Smooth muscle cell (in vitro differentiated cells): ENCODE results near the gene TOR1A. TPM values are rescaled to one million over a fixed set of nuclear protein-coding genes. Genes with fewer than 3 reads are reported as not detected.

ENCODE experiments used
- DNase-seq: peaks from one replicate; lab custom pipeline; 2025; ENCODE audit not compliant: unreplicated experiment; lab: John Stamatoyannopoulos, UW
- H2AFZ ChIP-seq: fragments of 200-600 bp; sonication (generic); 2 replicates; pipeline ENCODE4 v1.6.0; 2016; ENCODE audit warnings: antibody characterized with exemption, low read depth, mild to moderate bottlenecking
- H3F3A ChIP-seq: fragments of 200-600 bp; sonication (generic); 2 replicates; pipeline ENCODE4 v1.6.0; 2017; ENCODE audit warnings: antibody characterized with exemption, low read depth
- H3K27ac ChIP-seq: fragments of 200-600 bp; sonication (generic); 2 replicates; pipeline ENCODE4 v1.5.1; 2016; ENCODE audit warnings: low read depth, mild to moderate bottlenecking
- H3K27me3 ChIP-seq: fragments of 200-600 bp; sonication (generic); 2 replicates; pipeline ENCODE4 v1.6.1; 2016; ENCODE audit warnings: low read depth, mild to moderate bottlenecking
- H3K36me3 ChIP-seq: fragments of 200-600 bp; sonication (generic); 2 replicates; pipeline ENCODE4 v1.5.1; 2016; ENCODE audit warnings: low read depth
- H3K4me1 ChIP-seq: fragments of 200-600 bp; sonication (generic); 2 replicates; pipeline ENCODE4 v1.5.1; 2016; ENCODE audit warnings: low read depth
- H3K4me2 ChIP-seq: fragments of 200-600 bp; sonication (generic); 2 replicates; pipeline ENCODE4 v1.6.0; 2016; ENCODE audit warnings: mild to moderate bottlenecking
- H3K4me3 ChIP-seq: fragments of 200-600 bp; sonication (generic); 2 replicates; pipeline ENCODE4 v1.5.1; 2016; ENCODE audit warnings: mild to moderate bottlenecking
- H3K79me2 ChIP-seq: fragments of 200-600 bp; sonication (generic); 2 replicates; pipeline ENCODE4 v1.6.0; 2016; ENCODE audit warnings: low read depth, mild to moderate bottlenecking
- H3K9ac ChIP-seq: fragments of 200-600 bp; sonication (generic); 2 replicates; pipeline ENCODE4 v1.6.0; 2016; ENCODE audit warnings: low read depth
- H3K9me3 ChIP-seq: fragments of 200-600 bp; sonication (generic); replicated peaks from 2 replicates; pipeline ENCODE4 v1.5.1; 2016; ENCODE audit warnings: low read depth
- H4K20me1 ChIP-seq: fragments of 200-600 bp; sonication (generic); 2 replicates; pipeline ENCODE4 v1.6.0; 2016; ENCODE audit warnings: low read depth
- CTCF ChIP-seq: fragments of 200-600 bp; sonication (generic); IDR thresholded peaks from 2 replicates; pipeline ENCODE4 v1.5.1; 2017; ENCODE audit warnings: borderline replicate concordance, mild to moderate bottlenecking, antibody characterized with exemption; ENCODE audit not compliant: insufficient read depth, poor library complexity, severe bottlenecking
- WGBS: methylation state at CpG from one replicate; pipeline ENCODE4 v1.1.7; 2016; ENCODE audit warnings: low lambda C conversion rate; 5-methylcytosine and 5-hydroxymethylcytosine counted together
- polyA plus RNA-seq: library from polyadenylated mRNA; unstranded; fragments of >200 nt; fragmentation: Nextera tagmentation; extraction: Ambion mirVana; gene quantifications from 2 replicates; pipeline ENCODE4 v1.2.1, GENCODE V29; 2016
- total RNA-seq: library from RNA; depleted of rRNA; stranded (reverse); fragments of >200 nt; gene quantifications from 2 replicates; pipeline ENCODE4 v1.2.3, GENCODE V29; 2014

The TOR1A gene
- total and polyA plus RNA-seq, 2 experiments from 2014 or later: 38.5 to 46.1 TPM

- H3K4me2 ChIP-seq: no peak overlapping the region
- WGBS: 90% methylated on average over 11 of the region's 11 CpGs
- TF ChIP-seq CTCF: no peak
- H3K36me3 ChIP-seq: no peaks in the 10 kb centered on the region
- H3K9me3 ChIP-seq: no peaks in the 10 kb centered on the region
- no peak overlapping the region for H3K4me3 ChIP-seq
- no peaks in the 10 kb centered on the region for H3F3A ChIP-seq
- no peak overlapping the region for H2AFZ ChIP-seq
- no peak for DNase-seq
- no peaks in the 10 kb centered on the region for H3K4me1 ChIP-seq
- no peaks in the 10 kb centered on the region for H4K20me1 ChIP-seq
- H3K79me2 ChIP-seq: no peaks in the 10 kb centered on the region
- H3K9ac ChIP-seq: no peak overlapping the region
- H3K27me3 ChIP-seq: no peaks in the 10 kb centered on the region
- H3K27ac ChIP-seq: no peak overlapping the region
Measured at GRCh38 chr9:129858167-129858962, 34.4 kb upstream of the TOR1A start.

- no peaks in the 10 kb centered on the region for H3K27me3 ChIP-seq
- H2AFZ ChIP-seq: no peak overlapping the region
- no peaks in the 10 kb centered on the region for H3F3A ChIP-seq
- H3K4me3 ChIP-seq: no peak overlapping the region
- H4K20me1 ChIP-seq: no peaks in the 10 kb centered on the region
- H3K4me2 ChIP-seq: no peak overlapping the region
- no peaks in the 10 kb centered on the region for H3K79me2 ChIP-seq
- no peaks in the 10 kb centered on the region for H3K4me1 ChIP-seq
- TF ChIP-seq CTCF: no peak
- no peak overlapping the region for H3K27ac ChIP-seq
- H3K9ac ChIP-seq: no peak overlapping the region
- DNase-seq: no peak
- no peaks in the 10 kb centered on the region for H3K9me3 ChIP-seq
- 93% methylated on average over 7 of the region's 7 CpGs for WGBS
- no peaks in the 10 kb centered on the region for H3K36me3 ChIP-seq
Measured at GRCh38 chr9:129857207-129857606, 33.3 kb upstream of the TOR1A start.

GRCh38 chr9:129854588-129855110 lies 30.7 kb upstream of the TOR1A start:
- Histone ChIP-seq H3K36me3 (no peaks in the 10 kb centered on the region), H3K9me3 (no peaks in the 10 kb centered on the region), H3K4me3 (no peak overlapping the region), H3K4me1 (no peaks in the 10 kb centered on the region), H3F3A (no peaks in the 10 kb centered on the region), H3K27ac (no peak overlapping the region), H2AFZ (no peak overlapping the region), H3K4me2 (no peak overlapping the region), H3K27me3 (no peaks in the 10 kb centered on the region), H3K9ac (no peak overlapping the region), H3K79me2 (no peaks in the 10 kb centered on the region), H4K20me1 (peaks cover under 1% of the 10 kb centered on the region)
- 99% methylated on average over 4 of the region's 4 CpGs for WGBS
- no peak for TF ChIP-seq CTCF
- DNase-seq: no peak
